ENCODE data around the gene ZNFX1.
A peak's percentile ranks its signal among the peaks of the same experiment; 100 is the strongest.
"Not testable (repeated sequence)": the region's sequence is repeated elsewhere in the genome, so short reads cannot be mapped to it uniquely, and the experiment has no call there.

The ZNFX1 gene

GRCh38 chr20:49278036-49278817 lies at the start of gene ZNFX1:
Gene ZNFX1 (minus strand): TSS chr20:49278057. CDS start chr20:49275839, 2,218 bp downstream.
- peak; percentile 97 for DNase-seq (ENCODE audit: low spot score)

DNA sequence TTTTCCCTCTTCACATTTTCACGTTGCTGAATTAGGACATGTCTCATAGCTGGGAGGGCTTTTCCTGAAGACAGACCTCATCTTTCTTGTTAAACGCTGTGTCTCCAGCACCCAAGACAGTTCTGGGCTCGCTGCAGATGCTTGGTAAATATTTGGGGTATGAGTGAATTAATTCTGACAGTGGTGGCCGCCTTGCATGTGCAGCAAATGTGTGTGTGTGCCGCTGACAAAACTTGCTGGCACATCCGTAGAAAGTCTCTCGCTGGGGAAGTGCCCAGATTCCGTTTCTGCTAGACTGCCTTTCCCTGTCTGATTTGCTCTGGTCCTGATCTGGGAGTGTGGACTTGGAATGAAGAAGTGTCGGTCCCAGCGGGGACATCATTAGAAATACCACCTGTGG lies 48.2 kb upstream of the ZNFX1 start:
- peak; percentile 32 for DNase-seq (ENCODE audit: low spot score)

DNA sequence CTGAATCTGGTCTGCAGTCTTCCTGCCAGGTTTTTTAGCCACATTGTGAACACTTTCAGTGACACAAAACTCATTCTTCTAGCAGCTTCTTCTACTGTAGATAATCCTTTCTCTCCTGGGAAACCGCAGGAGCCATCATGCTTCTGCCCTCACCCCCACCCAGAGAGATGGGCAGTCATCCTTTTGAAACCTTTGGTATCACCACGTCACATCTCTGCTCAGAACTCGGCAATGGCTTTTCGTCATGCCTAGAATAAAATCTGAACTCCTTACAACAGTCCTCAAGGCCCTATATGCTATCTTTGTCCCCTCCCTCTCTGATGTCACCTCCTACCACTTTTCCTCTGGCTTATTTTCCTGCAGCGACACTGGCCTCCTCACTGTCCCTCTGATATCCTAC lies 46.4 kb upstream of the ZNFX1 start:
- no peak for DNase-seq (ENCODE audit: low spot score)

- DNase-seq (ENCODE audit: low spot score): peak; percentile 76
Measured at GRCh38 chr20:49323622-49324238, 45.9 kb upstream of the ZNFX1 start.

- DNase-seq (ENCODE audit: low spot score): peak; percentile 61
Measured at GRCh38 chr20:49320460-49320859, 42.6 kb upstream of the ZNFX1 start.

DNA sequence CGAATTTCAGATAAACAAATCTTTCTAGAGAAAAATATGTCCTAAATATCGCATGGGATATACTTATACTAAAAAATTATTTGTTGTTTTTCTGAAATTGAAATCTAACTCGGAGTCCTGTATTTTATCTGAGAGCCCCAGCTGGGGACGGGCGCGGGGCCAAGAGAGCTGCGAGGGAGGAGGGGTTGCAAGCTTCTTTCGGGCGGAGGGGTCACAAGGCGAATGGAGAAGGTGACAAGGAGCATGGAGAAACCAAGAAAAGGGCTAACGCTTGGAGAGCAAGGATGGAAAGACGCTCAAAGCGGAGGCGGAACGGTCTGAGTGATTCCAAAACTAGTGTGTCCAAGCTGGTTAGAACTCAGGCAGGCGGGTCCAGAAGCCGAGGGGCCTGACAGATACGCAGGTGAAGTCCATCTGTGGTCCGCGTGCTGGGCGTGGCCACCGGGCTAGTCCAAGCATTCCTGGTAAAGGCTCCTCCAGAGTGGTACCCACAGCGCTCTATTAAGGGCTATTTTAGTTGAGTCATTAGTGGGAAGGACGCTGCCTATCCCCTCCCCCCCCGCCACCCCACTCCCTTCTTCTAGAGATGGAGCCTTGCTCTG lies 41.5 kb upstream of the ZNFX1 start:
- no peak for DNase-seq (ENCODE audit: low spot score)

DNA sequence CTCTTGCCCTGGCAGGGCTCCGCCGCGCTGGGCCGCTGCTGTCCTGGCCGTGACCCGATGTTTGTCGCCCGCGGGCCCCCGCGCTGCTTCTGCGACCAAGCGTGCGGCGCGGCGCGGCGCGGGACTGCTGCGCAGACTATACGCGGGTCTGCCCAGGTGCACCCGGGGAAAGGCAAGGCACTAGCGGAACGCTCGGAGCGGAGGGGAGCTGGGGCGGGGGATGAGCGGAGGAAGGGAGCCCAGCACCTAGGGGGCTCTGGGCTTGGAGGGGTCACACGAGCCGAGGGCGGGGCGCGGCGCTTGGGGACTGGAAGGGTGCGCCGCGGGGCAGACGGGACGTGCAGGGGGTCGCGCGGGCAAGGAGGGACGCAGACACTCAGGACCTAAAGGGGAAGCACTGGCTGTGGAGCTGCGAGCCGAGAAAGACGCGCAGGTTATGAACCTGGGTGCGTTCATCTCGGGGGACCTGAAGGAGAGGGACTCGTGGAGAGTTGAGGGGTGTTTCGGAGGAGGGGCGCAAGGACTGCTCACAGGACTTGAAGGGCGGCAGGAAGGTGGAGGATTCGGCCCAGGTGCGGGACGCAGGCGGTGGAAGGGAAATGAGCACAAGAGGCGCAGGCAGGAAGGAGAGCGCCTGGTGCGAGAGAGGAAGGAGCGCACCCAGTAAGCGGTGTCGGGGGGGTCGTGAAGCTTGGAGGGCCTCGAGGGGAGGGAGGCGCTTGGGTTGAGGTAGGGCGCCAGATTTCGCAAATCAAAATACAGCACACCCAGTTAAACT lies 40.8 kb upstream of the ZNFX1 start:
- DNase-seq (ENCODE audit: low spot score): no peak

- no peak for DNase-seq (ENCODE audit: low spot score)
Measured at GRCh38 chr20:49318091-49318429, 40.2 kb upstream of the ZNFX1 start.

- DNase-seq (ENCODE audit: low spot score): no peak
Measured at GRCh38 chr20:49316704-49317103, 38.8 kb upstream of the ZNFX1 start.

GRCh38 chr20:49315580-49315979 lies 37.7 kb upstream of the ZNFX1 start:
- DNase-seq (ENCODE audit: low spot score): no peak

DNA sequence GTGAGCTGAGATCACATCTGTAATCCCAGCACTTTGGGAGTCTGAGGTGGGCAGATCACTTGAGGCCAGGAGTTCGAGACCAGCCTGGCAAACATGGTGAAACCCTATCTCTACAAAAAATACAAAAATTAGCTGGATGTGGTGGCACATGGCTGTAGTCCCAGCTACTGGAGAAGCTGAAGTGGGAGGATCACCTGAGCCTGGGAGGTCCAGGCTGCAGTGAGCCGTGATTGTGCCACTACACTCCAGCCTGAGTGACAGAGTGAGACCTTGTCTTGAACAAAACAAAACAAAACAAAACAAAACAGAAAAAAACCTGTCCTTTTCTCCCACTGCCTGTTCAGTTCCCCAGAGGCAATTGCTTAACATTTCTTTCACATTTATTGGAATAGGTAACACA lies 36.2 kb upstream of the ZNFX1 start:
- not testable (repeated sequence) for DNase-seq (ENCODE audit: low spot score)

DNA sequence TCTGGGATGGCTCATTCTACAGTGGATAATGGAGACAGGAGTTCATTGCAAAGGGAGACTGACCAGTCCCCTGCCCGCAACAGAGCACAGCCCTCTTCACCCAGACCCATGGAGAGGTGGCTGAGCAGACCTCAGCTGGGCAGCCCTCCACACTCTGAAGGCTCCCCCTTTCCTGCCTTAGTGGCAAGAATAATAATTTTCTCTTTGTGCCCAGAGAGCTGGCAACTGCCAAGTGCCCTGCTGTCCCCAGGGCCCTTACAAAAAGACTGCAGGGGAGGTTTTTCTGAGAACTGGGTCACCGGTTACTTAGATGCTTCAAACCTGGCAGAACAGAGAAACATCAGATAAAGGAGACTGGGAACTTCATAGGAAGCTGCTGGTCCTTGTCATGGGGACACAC lies 35.4 kb upstream of the ZNFX1 start:
- DNase-seq (ENCODE audit: low spot score): no peak

GRCh38 chr20:49312661-49313060 lies 34.8 kb upstream of the ZNFX1 start:
- no peak for DNase-seq (ENCODE audit: low spot score)

DNA sequence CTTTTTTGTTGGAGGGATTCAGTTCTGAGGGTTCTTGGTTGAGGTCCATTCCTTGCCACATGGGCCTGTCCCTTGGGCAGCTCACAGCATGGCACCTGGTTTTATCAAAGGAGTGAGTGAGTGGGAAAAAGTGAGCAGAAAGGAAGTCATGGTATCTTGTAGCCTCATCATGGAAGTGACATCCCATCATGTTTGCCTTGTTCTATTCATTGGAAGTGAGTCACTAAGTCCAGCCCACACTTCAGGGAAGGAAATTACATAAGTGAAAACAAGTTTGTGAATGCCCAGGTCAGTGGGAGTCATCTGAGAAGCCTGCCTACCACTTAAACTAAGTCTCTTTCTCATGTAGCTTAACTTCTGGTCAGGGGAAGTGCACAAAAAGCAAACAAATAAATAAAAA lies 32.8 kb upstream of the ZNFX1 start:
- DNase-seq (ENCODE audit: low spot score): no peak

DNA sequence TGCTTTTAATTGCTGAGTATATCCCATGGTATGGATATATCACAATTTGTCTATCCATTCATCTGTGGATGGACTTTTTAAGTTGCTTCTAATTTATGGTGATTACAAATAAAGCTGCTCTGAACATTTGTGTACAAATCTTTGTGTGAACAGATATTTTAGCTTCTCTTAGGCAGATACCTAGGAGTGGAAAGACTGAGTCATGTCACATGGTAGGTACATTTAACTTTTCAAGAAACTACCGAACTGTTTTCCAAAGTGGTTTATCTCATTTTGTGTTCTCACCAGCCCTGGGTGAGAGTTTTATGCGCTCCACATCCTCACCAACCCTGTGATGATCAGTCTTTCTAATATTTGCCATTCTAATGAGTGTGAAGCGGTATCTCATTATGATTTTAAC lies 31.0 kb upstream of the ZNFX1 start:
- no peak for DNase-seq (ENCODE audit: low spot score)

GRCh38 chr20:49306903-49307620 lies 29.2 kb upstream of the ZNFX1 start:
- DNase-seq (ENCODE audit: low spot score): no peak

DNA sequence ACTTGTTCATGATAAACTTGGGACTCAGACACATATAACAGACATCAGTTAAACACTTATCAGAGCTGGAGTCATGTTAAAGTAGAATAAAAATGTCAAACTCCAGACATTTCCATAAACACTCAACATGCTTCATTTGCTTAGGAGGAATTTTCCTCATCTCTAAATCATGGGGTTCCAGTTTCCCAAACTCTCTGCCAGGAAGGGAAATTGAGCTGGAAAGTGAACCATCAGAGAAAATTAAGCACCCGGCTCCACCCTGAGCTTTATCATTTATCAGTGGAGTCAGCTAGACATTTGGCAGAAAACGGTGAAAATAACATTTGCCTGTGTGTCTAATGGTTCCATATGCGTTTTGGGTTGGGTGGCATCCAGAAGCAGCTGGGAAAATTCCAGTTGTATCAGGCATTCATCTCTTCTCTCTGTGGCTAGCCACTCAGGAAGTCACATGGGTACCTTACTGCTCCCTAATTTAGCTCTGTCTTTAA lies 25.3 kb upstream of the ZNFX1 start:
- DNase-seq (ENCODE audit: low spot score): no peak

DNA sequence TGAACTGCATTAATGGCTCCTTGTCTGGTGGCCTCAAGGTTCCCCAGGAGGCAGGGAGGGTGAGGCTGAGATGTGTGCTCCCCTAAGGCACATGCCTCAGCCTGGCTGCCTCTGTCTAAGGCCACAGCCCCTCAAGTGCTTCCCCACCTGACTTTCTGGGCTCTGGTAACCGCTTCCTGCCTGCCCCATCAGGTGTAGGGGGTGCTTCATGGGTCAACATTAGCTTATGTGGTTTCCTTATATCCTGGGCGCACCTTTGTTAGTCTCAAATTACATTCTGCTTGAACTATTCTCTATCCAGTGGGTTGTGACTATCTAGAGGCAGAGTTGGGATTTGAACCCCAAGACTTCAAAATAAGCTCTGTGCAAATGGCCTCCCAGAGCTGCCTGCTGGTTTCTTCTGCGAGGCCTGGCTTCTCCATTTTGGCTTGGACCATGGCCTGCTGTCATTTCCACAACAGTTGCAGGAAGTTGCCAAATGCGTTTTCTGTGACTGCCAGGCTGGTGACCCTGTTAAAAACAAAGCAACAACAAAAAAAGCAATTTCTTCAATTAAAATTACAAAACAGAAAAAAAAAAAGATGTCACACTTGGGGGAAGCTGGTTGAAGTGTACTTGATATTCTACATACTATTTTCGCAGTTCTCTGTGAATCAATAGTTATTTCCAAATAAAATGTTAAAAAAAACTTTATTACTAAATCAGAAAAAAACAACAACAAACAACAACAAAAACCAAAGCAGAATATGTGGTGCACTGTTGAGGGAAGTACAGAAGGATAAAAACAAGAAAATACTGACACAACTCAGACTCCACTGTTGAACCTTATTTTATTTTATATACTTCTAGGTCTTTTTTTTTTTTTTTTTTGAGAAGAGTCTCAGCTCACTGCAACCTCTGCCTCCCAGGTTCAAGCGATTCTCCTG lies 20.0 kb upstream of the ZNFX1 start:
- DNase-seq (ENCODE audit: low spot score): no peak

DNA sequence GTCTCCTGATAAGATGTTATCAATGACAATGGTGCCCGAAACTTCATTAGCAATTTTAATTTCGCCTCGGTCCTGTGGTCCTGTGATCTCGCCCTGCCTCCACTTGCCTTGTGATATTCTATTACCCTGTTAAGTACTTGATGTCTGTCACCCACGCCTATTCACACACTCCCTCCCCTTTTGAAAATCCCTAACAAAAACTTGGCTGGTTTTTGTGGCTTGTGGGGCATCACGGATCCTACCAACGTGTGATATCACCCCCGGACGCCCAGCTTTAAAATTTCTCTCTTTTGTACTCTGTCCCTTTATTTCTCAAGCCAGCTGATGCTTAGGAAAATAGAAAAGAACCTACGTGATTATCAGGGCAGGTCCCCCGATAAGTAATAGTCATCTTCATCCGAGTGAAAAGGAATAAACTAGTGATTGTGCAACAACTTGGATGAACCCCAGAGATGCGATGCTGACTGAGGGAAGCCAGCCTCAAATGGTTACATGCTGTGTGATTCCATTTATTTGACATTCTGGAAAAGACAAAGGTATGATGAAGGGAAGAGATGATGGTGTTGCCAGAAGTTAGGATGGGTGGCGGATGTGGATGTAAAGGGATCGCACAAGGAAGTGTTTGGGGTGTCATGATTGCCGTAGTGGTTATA lies 16.3 kb upstream of the ZNFX1 start:
- DNase-seq (ENCODE audit: low spot score): not testable (repeated sequence)

- DNase-seq (ENCODE audit: low spot score): no peak
Measured at GRCh38 chr20:49293122-49293521, 15.3 kb upstream of the ZNFX1 start.
